Measurements from ENCODE around the gene SLC2A14.
A peak's percentile ranks its signal among the peaks of the same experiment; 100 is the strongest.
"Not testable (repeated sequence)": the region's sequence is repeated elsewhere in the genome, so short reads cannot be mapped to it uniquely, and the experiment has no call there.

The SLC2A14 gene

GRCh38 chr12:7872566-7873319 is at the start of gene SLC2A14:
SLC2A14 (minus strand) TSS chr12:7872915; CDS start chr12:7869880, 3,035 bp downstream.
- no peak for DNase-seq

DNA sequence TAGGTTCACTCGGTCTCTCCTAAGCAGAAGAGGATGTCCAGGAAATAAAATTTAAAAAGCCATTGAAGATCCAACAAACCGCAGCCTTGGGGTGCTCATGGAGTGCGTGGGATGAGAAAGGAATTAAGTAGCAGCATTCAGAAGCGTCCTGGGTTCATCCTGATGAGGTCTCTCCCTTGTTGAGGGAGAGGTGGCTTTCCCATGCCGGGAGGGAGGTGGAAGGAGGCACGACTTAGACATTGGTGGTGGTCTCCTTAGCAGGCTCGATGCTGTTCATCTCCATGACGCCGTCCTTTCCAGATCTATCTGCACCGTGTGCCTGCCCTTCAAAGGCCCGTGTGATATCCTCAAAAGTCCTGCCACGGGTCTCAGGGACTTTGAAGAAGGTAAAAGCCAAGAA is 48.5 kb upstream of the SLC2A14 start:
- not testable (repeated sequence) for DNase-seq

GRCh38 chr12:7918268-7918590 is 45.5 kb upstream of the SLC2A14 start:
- DNase-seq: not testable (repeated sequence)

DNA sequence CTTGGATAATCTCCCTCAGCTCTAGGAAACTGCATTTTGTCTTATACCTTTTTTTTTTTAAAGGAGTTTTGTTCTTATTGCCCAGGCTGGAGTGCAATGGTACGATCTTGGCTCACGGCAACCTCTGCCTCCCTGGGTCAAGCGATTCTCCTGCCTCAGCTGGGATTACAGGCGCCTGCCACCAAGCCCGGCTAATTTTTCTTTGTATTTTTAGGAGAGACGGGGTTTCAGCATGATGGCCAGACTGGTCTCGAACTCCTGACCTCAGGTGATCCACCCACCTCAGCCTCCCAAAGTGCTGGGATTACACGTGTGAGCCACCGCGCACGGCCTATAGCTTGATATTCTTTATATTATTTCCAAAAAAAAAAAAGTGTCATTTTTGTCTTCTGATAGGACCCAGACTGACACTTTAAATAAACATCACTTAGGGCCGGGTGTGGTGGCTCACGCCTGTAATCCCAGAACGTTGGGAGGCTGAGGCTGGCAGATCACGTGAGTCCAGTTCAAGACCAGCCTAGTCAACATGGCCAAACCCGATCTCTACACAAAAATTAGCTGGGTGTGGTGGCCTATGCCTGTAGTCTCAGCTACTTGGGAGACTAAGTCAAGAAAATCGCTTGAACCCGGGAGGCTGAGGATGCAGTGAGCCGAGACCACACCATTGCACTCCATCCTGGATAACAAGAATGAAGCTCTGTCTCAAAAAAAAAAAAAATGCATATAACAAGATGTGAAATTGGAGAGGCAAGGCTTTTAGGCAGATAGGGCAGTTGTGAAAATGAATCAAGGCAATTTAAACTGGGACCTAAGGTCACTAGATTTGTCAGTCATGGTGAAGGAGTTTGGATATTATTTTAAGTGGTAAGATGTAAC is 44.9 kb upstream of the SLC2A14 start:
- DNase-seq: no peak

- DNase-seq: no peak
These were observed 44.2 kb upstream of the SLC2A14 start for GRCh38 chr12:7916936-7917335.

DNA sequence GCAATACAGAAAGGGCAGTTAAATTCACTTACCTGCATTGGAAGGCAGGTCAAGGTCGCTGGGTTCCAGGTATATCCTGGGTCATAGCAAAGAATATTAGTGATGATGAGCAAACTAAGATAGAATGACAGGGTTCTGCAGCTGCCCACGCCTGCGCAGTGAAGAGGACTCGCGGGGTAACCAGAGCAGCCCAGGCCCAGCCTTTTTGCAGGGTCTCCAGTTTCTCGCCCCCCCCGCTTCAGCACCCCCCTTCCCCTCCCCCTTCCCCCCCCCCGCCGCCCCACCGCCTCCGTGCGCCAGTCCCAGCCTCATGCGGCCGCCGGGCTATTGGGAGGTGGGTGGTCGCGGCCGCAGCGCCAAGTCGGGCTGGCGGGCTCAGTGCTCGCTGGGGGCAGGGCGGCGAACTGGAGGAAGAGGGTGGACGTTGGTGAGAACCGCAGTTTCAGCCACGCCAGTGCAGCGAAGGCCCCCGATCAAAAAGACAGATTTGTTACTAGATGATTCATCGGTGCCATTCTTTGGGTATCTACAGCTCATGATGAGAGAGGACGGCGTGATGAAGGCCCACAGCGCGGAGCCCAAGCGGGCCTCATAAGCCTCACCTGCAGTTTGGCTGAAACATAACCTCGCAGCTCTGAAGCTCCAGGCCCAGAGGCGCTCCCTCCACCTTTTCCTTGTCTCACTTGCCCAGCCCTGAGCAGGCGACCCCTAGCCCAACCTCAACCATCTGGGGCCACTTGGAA is 43.1 kb upstream of the SLC2A14 start:
- peak; percentile 44 to 51 for DNase-seq

- not testable (repeated sequence) for DNase-seq
These were observed 37.4 kb upstream of the SLC2A14 start for GRCh38 chr12:7910106-7910505.

GRCh38 chr12:7907009-7907408 is 34.3 kb upstream of the SLC2A14 start:
- peak; percentile 32 to 34 for DNase-seq

DNA sequence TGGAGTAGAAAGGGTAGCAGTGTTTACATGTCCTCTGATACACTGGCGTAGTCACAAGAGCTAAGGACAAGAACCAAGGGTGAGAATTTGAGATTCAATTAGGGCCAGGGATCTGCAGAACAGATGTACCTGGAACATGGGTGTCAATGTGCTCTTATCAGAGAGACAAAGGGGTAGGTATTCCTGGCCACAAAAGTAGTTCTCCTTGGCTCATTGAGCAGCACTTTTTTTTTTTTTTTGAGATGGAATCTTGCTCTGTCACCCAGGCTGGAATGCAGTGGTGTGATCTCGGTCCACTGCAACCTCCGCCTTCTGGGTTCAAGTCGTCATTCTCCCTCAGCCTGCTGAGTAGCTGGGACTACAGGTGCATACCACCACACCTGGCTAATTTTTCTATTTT is 33.6 kb upstream of the SLC2A14 start:
- DNase-seq: not testable (repeated sequence)

DNA sequence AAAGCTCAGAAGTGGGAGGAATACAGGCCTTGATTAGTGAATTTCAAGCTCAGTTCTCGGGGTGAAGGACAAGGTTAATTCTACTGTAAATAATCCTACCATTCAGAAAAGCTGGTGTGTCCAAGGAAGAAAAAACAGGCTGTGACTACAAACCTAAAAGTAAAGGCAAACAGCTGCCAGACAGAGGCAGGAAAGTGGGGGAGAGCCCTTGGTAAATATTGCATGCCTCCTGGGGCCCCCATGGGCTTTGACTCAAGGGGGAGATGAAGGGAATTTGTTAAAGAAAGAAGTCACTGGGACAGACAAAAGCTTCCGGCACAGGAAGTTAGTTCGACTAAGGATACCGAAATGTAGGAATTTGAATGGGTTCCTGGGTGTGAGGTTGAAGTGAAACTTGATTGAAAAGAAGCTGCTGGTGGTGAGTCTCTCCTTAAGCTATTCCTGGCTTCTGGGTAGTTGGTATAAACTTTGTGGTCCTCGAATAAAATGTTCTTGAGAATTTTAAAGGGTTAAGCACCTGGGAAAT is 32.9 kb upstream of the SLC2A14 start:
- not testable (repeated sequence) for DNase-seq

DNA sequence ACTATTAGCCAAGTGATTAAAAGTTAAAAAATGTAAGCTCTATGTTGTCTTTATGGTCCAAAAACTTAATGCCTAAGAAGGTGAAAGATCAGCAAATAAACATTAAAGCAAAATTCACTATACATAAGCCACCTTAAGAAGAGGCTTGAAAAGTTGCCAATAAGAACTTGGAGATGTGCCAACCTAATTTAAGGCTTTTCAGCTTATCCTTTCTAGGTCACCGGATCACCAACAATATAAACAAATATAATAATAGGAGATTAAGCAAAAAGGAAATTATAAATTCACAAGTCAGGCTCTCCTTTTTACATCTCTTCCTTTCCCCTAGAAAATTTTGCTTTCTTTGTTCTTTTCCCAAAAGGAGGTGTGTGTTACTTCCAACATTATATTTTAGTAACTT is 32.4 kb upstream of the SLC2A14 start:
- DNase-seq: no peak

GRCh38 chr12:7902416-7902815 is 29.7 kb upstream of the SLC2A14 start:
- DNase-seq: not testable (repeated sequence)

GRCh38 chr12:7899755-7900154 is 27.0 kb upstream of the SLC2A14 start:
- DNase-seq: no peak

DNA sequence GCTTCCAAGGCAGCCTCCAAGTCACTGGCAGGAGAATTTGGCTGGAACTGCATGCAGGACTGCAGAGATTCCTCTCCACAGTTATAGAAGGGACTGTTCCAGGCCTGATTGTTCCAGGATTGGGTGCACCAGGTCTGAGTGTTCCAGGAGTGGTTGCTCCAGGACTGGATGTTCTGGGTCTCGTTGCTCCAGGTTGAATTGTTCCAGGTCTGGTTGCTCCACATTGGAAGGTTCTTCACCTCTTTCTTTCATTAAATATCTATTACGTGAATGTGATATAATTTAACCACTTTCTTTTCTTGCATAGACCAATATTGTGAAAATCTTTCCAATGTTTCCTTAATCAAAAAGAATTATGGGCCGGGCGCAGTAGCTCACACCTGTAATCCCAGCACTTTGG is 24.0 kb upstream of the SLC2A14 start:
- DNase-seq: not testable (repeated sequence)

GRCh38 chr12:7892186-7892980 is 19.7 kb upstream of the SLC2A14 start:
- DNase-seq: no peak

GRCh38 chr12:7884689-7885088 is 12.0 kb upstream of the SLC2A14 start:
- DNase-seq: no peak

DNA sequence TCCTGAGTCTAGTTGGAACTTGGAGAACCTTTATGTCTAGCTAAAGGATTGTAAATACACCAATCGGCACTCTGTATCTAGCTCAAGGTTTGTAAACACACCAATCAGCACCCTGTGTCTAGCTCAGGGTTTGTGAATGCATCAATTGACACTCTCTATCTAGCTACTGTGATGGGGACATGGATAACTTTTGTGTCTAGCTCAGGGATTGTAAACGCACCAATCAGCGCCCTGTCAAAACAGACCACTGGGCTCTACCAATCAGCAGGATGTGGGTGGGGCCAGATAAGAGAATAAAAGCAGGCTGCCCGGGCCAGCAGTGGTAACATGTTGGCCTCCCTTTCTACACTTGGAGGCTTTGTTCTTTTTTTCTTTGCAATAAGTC is 9.0 kb upstream of the SLC2A14 start:
- not testable (repeated sequence) for DNase-seq

DNA sequence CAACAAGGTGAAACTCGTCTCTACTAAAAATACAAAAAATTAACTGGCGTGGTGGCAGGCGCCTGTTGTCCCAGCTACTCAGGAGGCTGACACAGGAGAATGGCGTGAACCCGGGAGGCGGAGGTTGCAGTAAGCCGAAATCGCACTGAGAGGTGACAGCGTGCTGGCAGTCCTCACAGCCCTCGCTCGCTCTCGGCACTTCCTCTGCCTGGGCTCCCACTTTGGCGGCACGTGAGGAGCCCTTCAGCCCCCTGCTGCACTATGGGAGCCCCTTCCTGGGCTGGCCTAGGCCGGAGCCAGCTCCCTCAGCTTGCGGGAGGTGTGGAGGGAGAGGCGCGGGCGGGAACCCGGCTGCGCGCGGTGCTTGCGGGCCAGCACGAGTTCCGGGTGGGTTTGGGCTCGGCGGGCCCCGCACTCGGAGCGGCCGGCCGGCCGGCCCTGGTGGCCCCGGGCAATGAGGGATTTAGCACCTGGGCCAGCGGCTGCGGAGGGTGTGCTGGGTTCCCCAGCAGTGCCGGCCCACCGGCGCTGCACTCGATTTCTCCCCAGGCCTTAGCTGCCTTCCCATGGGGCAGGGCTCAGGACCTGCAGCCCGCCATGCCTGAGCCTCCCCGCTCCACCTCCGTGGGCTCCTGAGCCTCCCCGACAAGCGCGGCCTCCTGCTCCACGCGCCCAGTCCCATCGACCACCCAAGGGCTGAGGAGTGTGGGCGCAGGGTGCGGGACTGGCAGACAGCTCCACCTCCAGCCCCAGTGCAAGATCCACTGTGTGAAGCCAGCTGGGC is 8.4 kb upstream of the SLC2A14 start:
- not testable (repeated sequence) for DNase-seq

DNA sequence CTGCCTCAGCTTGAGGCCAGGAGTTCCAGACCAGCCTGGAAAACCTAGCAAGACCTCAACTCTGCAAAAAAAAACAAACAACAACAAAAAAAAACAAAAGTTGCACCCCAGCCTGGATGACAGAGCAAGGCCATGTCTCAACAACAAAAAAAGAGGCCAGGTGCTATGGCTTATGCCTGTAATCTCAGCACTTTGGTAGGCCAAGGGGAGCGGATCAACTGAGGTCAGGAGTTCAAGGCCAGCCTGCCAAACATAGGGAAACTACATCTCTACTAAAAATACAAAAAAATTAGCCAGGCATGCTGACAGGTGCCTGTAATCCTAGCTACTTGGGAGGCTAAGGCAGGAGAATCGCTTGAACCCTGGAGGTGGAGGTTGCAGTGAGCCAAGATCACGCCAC is 6.5 kb upstream of the SLC2A14 start:
- DNase-seq: no peak

- DNase-seq: no peak
These were observed 4.7 kb upstream of the SLC2A14 start for GRCh38 chr12:7877420-7877819.

- no peak for DNase-seq
These were observed 2.4 kb downstream of the SLC2A14 start for GRCh38 chr12:7870335-7870734.
